Fibroblast of villous mesenchyme (primary cell): ENCODE results near the gene DACT2. TPM values are rescaled to one million over a fixed set of nuclear protein-coding genes. Genes with fewer than 3 reads are reported as not detected.

ENCODE experiments used
- DNase-seq: peaks from one replicate; pipeline ENCODE4 v3.0.0-alpha.2; 2010; ENCODE audit warnings: low read depth
- H3K4me3 ChIP-seq: 2 replicates; pipeline ENCODE4 v1.5.1; 2011; ENCODE audit warnings: low read depth, mild to moderate bottlenecking, low read length
- CTCF ChIP-seq: IDR thresholded peaks from 2 replicates; pipeline ENCODE4 v1.5.1; 2012; ENCODE audit warnings: low read depth, mild to moderate bottlenecking, low read length; ENCODE audit not compliant: insufficient read depth
- total RNA-seq: library from RNA; depleted of rRNA; stranded (reverse); fragments of >200 nt; gene quantifications from 2 replicates; pipeline ENCODE4 v1.2.3, GENCODE V29; 2012

DACT2 gene
- total RNA-seq, 1 donor = not detected

GRCh38 chr6:168303982-168304751 is 15.4 kb downstream of the DACT2 start:
- H3K4me3 ChIP-seq = no peak overlapping the region
- DNase-seq = no peak
- no peak for TF ChIP-seq CTCF

GRCh38 chr6:168302534-168302933 is 17.0 kb downstream of the DACT2 start:
- no peak for DNase-seq
- no peak overlapping the region for H3K4me3 ChIP-seq
- TF ChIP-seq CTCF = no peak

DNA sequence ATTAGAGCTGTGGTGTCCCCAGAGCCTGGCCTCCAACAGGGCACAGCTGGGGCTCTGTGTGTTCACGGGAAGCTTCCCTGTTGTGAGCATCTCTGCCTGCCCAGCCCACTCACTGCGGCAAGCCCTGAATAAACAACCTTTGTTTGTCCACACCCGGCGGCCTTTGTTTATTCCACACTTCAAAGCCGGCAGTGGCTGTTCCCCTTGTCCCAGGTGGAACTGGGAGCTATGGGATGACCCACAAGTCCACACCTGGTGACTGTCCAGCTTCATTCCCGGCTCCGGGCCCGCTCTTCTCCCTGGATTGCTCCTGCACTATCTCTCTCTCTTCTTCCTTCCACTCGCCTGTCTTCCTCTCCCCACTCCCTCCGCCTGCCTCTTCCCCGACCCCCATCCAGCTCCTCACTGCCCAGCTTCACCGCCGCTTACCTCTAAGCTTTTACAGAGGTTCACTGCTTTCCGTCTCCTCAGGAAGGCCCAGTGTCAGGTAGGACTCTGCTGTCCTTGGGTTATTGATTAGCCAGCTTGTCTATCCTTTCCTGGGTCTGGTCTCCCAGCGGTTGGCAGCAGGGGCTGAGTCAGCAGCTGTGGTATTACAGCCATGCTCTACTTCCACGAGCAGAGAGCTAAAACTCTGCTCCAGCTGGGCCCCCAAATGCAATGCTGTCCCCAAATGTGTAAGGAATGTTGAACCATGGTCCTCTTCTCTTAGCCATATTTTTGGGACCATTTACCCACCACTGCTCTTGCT is 17.8 kb downstream of the DACT2 start:
- no peak overlapping the region for H3K4me3 ChIP-seq
- no peak for TF ChIP-seq CTCF
- DNase-seq = no peak

GRCh38 chr6:168300975-168301647 is 18.5 kb downstream of the DACT2 start:
- no peak overlapping the region for H3K4me3 ChIP-seq
- DNase-seq = no peak
- TF ChIP-seq CTCF = no peak

DNA sequence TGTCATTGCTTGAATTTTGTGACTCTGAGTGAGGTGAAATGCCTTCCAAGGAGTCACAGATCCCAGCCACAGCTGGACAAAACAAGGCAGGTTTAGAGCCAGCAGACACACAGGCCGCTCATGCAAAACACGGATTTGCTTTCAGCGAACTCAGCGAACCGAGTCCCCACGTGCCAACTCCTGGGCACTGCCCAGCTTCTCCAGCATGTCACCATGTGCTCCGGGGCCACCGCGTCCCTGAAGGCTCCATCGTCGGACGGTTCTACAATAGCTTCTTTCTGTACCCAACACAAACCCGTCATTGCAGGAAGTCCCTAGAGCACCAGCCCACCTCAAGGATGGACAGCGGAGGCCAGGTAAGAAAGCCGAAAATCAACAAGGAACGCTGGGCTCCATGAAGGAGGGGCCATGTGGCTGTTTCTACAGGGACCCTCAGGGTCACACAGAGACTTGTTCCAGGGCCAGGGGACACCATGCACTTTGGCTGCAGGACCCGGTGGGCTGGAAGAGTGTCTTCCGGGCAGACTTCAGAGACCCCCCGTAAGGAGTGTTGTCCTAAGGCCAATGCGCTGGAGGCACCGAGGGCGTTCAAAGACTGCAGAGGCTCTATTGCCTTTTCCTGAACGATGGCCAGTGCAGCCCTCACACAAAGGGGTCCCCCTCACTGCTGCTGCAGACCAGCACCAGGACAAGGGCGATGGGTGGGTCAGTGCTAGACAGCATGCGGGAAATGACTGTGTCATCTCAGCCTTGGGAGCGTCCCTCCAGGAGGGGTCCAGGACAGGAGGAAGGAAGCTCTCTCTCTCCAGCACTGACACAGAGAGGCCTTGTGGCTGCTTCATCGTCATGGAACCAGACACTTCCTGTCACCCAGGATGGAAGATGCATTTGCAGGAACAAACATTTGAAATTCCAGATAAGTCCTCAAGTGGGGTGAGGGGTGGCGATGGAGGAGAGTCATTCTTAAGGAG is 19.8 kb downstream of the DACT2 start:
- no peak overlapping the region for H3K4me3 ChIP-seq
- no peak for TF ChIP-seq CTCF
- DNase-seq = no peak

- no peak overlapping the region for H3K4me3 ChIP-seq
- no peak for DNase-seq
- no peak for TF ChIP-seq CTCF
Observed at GRCh38 chr6:168297643-168298042, 21.9 kb downstream of the DACT2 start.
